NT2/D1 (cell line): Measurements from ENCODE around the gene FRMD4A.

Experiments
- DNase-seq: peaks from one replicate; pipeline ENCODE4 v3.0.0-alpha.2; 2011; ENCODE audit warnings: low read depth, low spot score
- H3K27me3 ChIP-seq: 2 replicates; pipeline ENCODE4 v1.6.0; 2011; ENCODE audit warnings: mild to moderate bottlenecking; ENCODE audit not compliant: insufficient read length, insufficient read depth
- H3K36me3 ChIP-seq: 2 replicates; pipeline ENCODE4 v1.6.1; 2011; ENCODE audit warnings: mild to moderate bottlenecking, low read length, mixed read lengths; ENCODE audit not compliant: insufficient read depth, insufficient read length
- H3K4me1 ChIP-seq: 2 replicates; pipeline ENCODE4 v1.5.1; 2011; ENCODE audit not compliant: insufficient read depth, insufficient read length
- H3K4me3 ChIP-seq: 2 replicates; pipeline ENCODE4 v1.5.1; 2011; ENCODE audit warnings: low read depth; ENCODE audit not compliant: insufficient read length
- H3K9ac ChIP-seq: 2 replicates; pipeline ENCODE4 v1.6.0; 2011; ENCODE audit warnings: low read depth; ENCODE audit not compliant: insufficient read length
- H3K9me3 ChIP-seq: 2 replicates; pipeline ENCODE4 v1.5.1; 2011; ENCODE audit warnings: mild to moderate bottlenecking, low read length; ENCODE audit not compliant: insufficient read depth
- SUZ12 ChIP-seq: IDR thresholded peaks from 2 replicates; pipeline ENCODE4 v1.6.1; 2011; ENCODE audit not compliant: insufficient read length, insufficient read depth; ENCODE audit errors: extremely low read depth
- YY1 ChIP-seq: IDR thresholded peaks from 2 replicates; pipeline ENCODE4 v1.6.1; 2011; ENCODE audit not compliant: insufficient read length, insufficient read depth
- ZNF274 ChIP-seq: IDR thresholded peaks from 2 replicates; pipeline ENCODE4 v1.6.1; 2011; ENCODE audit warnings: mild to moderate bottlenecking, low read depth, low read length

FRMD4A gene

DNA sequence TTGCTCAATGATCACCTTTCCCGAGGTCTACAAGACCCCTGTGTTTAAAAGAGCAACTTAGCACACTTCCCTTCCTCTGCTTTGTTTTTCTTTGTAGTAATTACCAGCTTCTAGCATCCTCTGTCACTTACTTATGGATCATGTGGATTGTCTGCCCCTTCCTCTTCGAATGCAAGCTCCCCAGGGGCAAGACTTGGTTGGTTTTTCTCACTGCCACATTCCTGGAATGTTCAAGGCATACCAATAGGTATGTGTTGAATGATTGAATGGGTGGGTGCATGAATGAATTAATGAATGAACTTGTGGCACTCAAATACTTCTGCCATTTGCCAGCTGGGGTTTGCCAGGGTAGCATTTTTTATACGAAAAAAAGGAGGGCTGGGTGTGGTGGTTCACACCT lies 450.0 kb downstream of the FRMD4A start:
- no peak overlapping the region for H3K4me3 ChIP-seq
- peaks cover 3% of the 10 kb centered on the region for H3K4me1 ChIP-seq
- no peaks in the 10 kb centered on the region for H3K27me3 ChIP-seq
- no peak for DNase-seq
- H3K9ac ChIP-seq: no peak overlapping the region
- H3K9me3 ChIP-seq: no peaks in the 10 kb centered on the region
- peaks cover 7% of the 10 kb centered on the region for H3K36me3 ChIP-seq
- TF ChIP-seq SUZ12: no peak
- no peak for TF ChIP-seq YY1
- TF ChIP-seq ZNF274: no peak

DNA sequence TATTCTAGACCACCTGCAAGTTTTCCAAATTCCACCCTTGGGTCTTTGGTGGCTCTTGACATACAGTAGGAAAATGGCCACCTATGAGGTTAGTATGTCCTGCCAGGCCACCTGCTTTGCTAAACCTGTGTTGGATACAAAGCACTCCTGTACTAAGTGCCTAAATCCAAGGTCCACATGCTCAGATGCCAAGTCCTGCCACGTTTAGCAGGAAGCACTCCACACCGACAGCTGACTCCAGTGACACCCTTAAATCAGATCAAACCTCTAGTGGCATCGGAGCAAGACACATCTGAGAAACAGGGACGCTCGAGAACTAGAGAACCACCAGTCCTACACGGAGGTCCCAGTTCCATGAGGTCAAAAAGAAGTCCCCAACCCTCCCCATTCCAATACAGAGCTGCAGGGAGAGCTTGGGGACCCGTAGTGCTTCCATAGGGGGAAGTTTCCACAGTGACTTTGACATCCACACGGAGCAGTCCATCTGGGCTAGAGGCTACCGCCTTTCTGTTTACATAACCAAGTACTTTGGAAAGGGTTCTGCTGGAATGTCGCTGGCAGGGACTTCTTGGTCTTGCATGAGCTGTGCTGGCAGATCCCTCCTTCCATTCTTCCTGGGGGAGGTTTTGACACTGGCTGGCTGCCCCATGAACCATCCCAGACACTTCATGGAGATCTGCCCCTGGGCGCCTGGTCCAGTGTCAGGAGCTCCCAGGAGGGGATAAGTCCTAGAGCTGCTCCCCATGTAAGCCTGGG lies 453.4 kb downstream of the FRMD4A start:
- H3K4me1 ChIP-seq: peaks cover 3% of the 10 kb centered on the region
- DNase-seq: no peak
- no peak overlapping the region for H3K9ac ChIP-seq
- no peak overlapping the region for H3K4me3 ChIP-seq
- H3K27me3 ChIP-seq: no peaks in the 10 kb centered on the region
- H3K9me3 ChIP-seq: no peaks in the 10 kb centered on the region
- TF ChIP-seq ZNF274: no peak
- no peak for TF ChIP-seq SUZ12
- TF ChIP-seq YY1: no peak
- peaks cover 7% of the 10 kb centered on the region for H3K36me3 ChIP-seq

DNA sequence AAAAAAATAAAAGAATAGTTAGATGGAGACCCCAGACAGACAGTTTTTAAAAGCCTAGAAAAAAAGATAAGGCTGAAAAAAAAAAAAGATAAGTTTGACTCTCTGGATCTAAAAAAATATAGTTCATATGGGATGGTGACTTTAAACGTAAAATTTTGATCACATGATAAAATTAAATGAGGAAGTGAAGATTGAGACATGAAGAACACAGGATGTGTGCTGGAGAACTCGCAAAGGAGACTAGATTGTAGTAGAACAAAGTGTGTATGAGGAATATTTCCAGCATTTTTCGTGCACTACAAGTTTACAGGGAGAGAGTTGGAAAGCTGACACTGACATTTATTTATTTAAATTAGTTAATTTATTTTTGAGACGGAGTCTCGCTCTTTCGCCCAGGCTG lies 457.5 kb downstream of the FRMD4A start:
- Histone ChIP-seq H3K9me3 (no peaks in the 10 kb centered on the region), H3K4me3 (no peak overlapping the region), H3K9ac (no peak overlapping the region), H3K4me1 (no peaks in the 10 kb centered on the region), H3K27me3 (no peaks in the 10 kb centered on the region), H3K36me3 (peaks cover 10% of the 10 kb centered on the region)
- no peak for TF ChIP-seq SUZ12
- no peak for TF ChIP-seq ZNF274
- TF ChIP-seq YY1: no peak
- no peak for DNase-seq

DNA sequence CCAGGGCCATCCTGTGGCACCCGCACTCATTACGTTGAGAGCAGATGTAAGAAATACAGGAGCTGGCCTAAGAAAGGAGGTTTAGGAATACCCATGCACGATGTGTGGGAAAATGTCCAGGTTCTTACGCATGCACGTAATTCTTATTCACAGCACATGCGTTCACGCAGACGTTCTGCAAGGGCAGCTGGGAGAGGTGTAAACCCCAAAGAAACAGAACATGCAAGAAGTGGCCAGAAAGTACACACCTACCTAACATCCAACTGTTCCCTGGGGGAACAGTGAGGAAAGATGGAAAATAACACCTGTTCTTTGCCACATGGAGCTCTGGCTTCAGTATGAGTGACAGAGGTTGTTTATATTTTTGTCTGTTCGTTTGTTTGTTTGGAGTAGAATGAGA lies 458.3 kb downstream of the FRMD4A start:
- Histone ChIP-seq H3K9ac (no peak overlapping the region), H3K36me3 (peaks cover 10% of the 10 kb centered on the region), H3K27me3 (no peaks in the 10 kb centered on the region), H3K9me3 (no peaks in the 10 kb centered on the region), H3K4me1 (no peaks in the 10 kb centered on the region), H3K4me3 (no peak overlapping the region)
- no peak for DNase-seq
- TF ChIP-seq SUZ12 (no peak), YY1 (no peak), ZNF274 (no peak)

GRCh38 chr10:13871776-13872175 lies 458.9 kb downstream of the FRMD4A start:
- DNase-seq: no peak
- Histone ChIP-seq H3K36me3 (peaks cover 10% of the 10 kb centered on the region), H3K4me1 (no peaks in the 10 kb centered on the region), H3K9ac (no peak overlapping the region), H3K4me3 (no peak overlapping the region), H3K27me3 (no peaks in the 10 kb centered on the region), H3K9me3 (no peaks in the 10 kb centered on the region)
- no peak for TF ChIP-seq ZNF274
- no peak for TF ChIP-seq SUZ12
- no peak for TF ChIP-seq YY1

DNA sequence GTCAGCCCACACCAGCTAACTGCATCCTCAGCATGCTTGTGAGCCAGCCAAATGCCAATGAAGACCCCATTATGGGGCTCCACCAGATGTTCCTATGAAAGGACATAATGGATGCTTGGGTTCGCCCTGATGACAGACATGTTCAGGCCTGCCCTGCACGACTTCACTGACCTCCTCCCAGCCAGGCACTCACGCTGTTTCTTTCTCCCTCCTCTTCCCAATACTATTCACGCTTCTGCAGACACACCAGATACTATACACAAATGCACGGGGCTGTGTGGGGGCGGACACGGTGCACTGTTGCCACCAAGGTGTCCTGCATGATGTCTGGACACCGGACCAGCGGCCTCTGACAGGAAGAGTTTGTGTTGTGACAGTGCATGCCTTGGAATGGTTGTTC lies 459.7 kb downstream of the FRMD4A start:
- TF ChIP-seq ZNF274: no peak
- TF ChIP-seq SUZ12: no peak
- peaks cover 10% of the 10 kb centered on the region for H3K36me3 ChIP-seq

GRCh38 chr10:13869295-13869664 lies 461.4 kb downstream of the FRMD4A start:
- no peaks in the 10 kb centered on the region for H3K27me3 ChIP-seq
- H3K9me3 ChIP-seq: no peaks in the 10 kb centered on the region
- H3K4me1 ChIP-seq: no peaks in the 10 kb centered on the region
- no peak for DNase-seq
- peaks cover 10% of the 10 kb centered on the region for H3K36me3 ChIP-seq
- TF ChIP-seq ZNF274: no peak
- no peak for TF ChIP-seq YY1
- TF ChIP-seq SUZ12: no peak
- H3K4me3 ChIP-seq: no peak overlapping the region
- H3K9ac ChIP-seq: no peak overlapping the region

More for the DNA sequence above, 459.7 kb downstream of the FRMD4A start:
- DNase-seq: no peak
- Histone ChIP-seq H3K27me3 (no peaks in the 10 kb centered on the region), H3K9ac (no peak overlapping the region), H3K4me1 (no peaks in the 10 kb centered on the region), H3K4me3 (no peak overlapping the region), H3K9me3 (no peaks in the 10 kb centered on the region)
